Vagina (tissue), 2 donors: ENCODE data around the gene CD226.

Experiments used
- CTCF ChIP-seq, 3 experiments: fragments of 450-650 bp in 2 of 3; fragments of 200-600 bp in 1 of 3; sonication (generic) in 1 of 3; IDR thresholded peaks; one replicate each; pipeline ENCODE4 v1.5.1; 2017 to 2019; ENCODE audit warnings: antibody characterized with exemption in 3 of 3, mild to moderate bottlenecking in 2 of 3, moderate library complexity in 2 of 3
- POLR2A ChIP-seq, 2 donors: fragments of 450-650 bp; IDR thresholded peaks; one replicate each; pipeline ENCODE4 v1.6.1; 2017; ENCODE audit warnings: antibody characterized with exemption in 2 of 2, mild to moderate bottlenecking in 2 of 2, moderate library complexity in 2 of 2

- TF ChIP-seq CTCF (IDR thresholded peaks at IDR 0.05) (no peak), POLR2A (IDR thresholded peaks at IDR 0.05) (no peak)
These were observed 583 bp upstream of the CD226 start for GRCh38 chr18:69948256-69948655.
